ENCODE measurements around the gene TRH. TPM values are rescaled to one million over a fixed set of nuclear protein-coding genes. Genes with fewer than 3 reads are reported as not detected.

Gene TRH
- total and polyA plus RNA-seq, 7 donors = not detected

DNA sequence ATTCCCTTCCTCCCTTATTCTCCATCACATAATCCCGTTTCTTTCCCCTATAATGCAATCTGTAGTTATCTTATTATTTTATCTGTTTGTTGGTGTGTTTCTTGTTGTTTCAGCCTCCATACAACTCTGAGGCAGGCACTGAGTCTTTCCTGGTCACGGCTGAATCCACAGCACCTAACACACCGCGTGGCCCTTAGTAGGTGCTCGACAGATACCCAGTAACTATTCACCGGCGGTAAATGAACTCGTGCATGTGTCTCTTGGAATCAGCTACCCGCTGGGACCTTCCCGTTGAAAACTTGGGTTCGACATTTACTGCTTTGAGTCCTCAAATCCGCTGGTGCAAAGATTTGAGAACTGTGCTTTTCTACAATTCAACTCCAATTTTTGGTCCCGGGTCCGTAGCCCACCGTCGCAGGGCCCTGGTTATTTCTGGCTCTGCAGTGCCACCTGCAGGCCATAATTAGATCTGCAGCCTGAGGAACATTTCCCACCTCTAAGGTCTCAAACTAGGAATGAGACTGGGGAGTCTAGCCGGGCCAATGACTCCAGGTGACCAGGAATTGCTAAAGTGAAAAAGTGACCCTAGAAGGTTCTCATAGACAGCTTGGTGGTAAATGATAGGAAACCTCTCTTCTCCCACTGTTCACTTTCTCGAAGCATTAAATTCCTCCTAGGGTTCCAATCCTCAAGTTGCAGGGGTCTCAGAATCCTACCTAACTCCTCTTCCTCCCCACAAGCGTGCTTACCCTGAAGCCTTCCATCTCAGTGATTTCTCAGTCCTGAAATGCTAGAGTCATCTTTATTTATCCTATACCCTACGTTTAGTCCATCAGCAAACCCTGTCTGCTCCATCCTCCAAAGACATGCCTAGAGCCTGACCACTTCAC is 40.0 kb upstream of the TRH start:
- Histone ChIP-seq H3K27me3 (ENCODE audit: insufficient read depth in 3 of 3, low read length in 2 of 3) (peaks cover 0 to 3% (median 0%) of the 10 kb centered on the region in 3 donors), H3K4me3 (peak overlapping the region; percentile 51), H3K9me3 (peaks cover 10% of the 10 kb centered on the region), H3K36me3 (ENCODE audit: insufficient read depth in 1 of 2, low read depth in 1 of 2) (no peaks in the 10 kb centered on the region), H3K4me1 (peaks cover 11% of the 10 kb centered on the region), H3K27ac (no peak overlapping the region)
- WGBS, 3 donors = 26 to 33% (median 26%) methylated on average over 20 of the region's 20 CpGs
- ATAC-seq (peak; percentile 59 to 78 (median 66)), DNase-seq (no peak)
- TF ChIP-seq, protein P1, sequence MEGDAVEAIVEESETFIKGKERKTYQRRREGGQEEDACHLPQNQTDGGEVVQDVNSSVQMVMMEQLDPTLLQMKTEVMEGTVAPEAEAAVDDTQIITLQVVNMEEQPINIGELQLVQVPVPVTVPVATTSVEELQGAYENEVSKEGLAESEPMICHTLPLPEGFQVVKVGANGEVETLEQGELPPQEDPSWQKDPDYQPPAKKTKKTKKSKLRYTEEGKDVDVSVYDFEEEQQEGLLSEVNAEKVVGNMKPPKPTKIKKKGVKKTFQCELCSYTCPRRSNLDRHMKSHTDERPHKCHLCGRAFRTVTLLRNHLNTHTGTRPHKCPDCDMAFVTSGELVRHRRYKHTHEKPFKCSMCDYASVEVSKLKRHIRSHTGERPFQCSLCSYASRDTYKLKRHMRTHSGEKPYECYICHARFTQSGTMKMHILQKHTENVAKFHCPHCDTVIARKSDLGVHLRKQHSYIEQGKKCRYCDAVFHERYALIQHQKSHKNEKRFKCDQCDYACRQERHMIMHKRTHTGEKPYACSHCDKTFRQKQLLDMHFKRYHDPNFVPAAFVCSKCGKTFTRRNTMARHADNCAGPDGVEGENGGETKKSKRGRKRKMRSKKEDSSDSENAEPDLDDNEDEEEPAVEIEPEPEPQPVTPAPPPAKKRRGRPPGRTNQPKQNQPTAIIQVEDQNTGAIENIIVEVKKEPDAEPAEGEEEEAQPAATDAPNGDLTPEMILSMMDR (IDR thresholded peaks at IDR 0.05) = peak; percentile 95
- intact Hi-C loops (cut with DNase I) = loop anchor here (1.0 to 10.0 kb wide), 6 partner anchors 102 to 550 kb away; no protein-coding TSS in a partner anchor

DNA sequence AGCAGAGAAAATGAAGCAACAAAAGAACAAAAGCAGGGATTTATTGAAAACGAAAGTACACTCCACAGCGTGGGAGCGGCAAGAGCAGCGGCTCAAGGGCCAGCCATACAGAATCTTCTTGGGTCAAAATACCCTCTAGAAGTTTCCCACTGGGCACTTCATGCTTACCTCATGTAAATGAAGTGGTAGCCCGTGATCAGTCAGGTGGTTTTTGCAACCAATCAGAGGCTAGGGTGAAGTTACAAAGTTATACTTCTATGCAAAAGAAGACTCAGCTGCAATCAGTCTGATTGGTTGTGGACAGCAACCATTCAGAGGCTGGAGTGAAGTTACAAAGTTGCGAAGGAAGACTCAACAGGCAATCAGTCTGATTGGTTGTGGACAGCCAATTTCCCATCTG is 37.8 kb upstream of the TRH start:
- Histone ChIP-seq H3K27me3 (ENCODE audit: insufficient read depth in 3 of 3, low read length in 2 of 3) (no peaks in the 10 kb centered on the region), H3K4me3 (peak overlapping the region; percentile 62), H3K4me1 (peaks cover 11% of the 10 kb centered on the region), H3K9me3 (no peaks in the 10 kb centered on the region), H3K27ac (peak overlapping the region; percentile 9), H3K36me3 (ENCODE audit: insufficient read depth in 1 of 2, low read depth in 1 of 2) (no peaks in the 10 kb centered on the region)
- intact Hi-C loops (cut with DNase I) = loop anchor here in 1 of 2 donors (5.0 to 10.0 kb wide), 2 partner anchors 109 to 552 kb away; no protein-coding TSS in a partner anchor
- TF ChIP-seq, protein P1 (IDR thresholded peaks at IDR 0.05) = no peak
- 22 to 37% (median 22%) methylated on average over 6 of the region's 6 CpGs for WGBS, 3 donors
- DNase-seq (no peak), ATAC-seq (peak; percentile 68 to 82 (median 74))

DNA sequence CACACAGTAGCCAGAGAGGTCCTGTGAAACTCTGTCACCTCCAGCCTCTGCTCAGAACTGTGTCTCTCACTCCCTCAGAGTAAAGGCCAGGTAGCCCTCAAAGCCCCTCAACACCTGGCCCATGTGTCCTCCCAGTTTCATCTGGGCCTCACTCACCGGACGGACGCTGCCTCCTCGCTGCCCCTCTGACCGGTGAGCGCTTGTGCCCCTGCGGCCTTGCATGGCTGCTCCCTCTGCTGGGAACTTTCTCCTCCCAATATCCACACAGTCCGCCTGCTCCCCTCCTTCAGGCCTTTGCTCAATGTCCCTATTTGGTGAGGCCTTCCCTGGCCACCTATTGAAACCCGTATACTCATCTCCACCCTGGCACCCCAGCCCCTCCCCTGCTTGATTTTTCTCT is 36.8 kb upstream of the TRH start:
- TF ChIP-seq, protein P1 (IDR thresholded peaks at IDR 0.05) = no peak
- intact Hi-C loops (cut with DNase I) = loop anchor here in 1 of 2 donors (5.0 to 10.0 kb wide), 2 partner anchors 110 to 553 kb away; no protein-coding TSS in a partner anchor
- ATAC-seq (no peak), DNase-seq (no peak)
- peaks cover 11% of the 10 kb centered on the region for H3K4me1 ChIP-seq
- H3K27ac ChIP-seq = no peak overlapping the region
- WGBS, 3 donors = 86 to 90% (median 87%) methylated on average over 9 of the region's 9 CpGs
- no peaks in the 10 kb centered on the region for H3K27me3 ChIP-seq (ENCODE audit: insufficient read depth in 3 of 3, low read length in 2 of 3)
- no peaks in the 10 kb centered on the region for H3K9me3 ChIP-seq
- H3K36me3 ChIP-seq (ENCODE audit: insufficient read depth in 1 of 2, low read depth in 1 of 2) = no peaks in the 10 kb centered on the region
- no peak overlapping the region for H3K4me3 ChIP-seq

DNA sequence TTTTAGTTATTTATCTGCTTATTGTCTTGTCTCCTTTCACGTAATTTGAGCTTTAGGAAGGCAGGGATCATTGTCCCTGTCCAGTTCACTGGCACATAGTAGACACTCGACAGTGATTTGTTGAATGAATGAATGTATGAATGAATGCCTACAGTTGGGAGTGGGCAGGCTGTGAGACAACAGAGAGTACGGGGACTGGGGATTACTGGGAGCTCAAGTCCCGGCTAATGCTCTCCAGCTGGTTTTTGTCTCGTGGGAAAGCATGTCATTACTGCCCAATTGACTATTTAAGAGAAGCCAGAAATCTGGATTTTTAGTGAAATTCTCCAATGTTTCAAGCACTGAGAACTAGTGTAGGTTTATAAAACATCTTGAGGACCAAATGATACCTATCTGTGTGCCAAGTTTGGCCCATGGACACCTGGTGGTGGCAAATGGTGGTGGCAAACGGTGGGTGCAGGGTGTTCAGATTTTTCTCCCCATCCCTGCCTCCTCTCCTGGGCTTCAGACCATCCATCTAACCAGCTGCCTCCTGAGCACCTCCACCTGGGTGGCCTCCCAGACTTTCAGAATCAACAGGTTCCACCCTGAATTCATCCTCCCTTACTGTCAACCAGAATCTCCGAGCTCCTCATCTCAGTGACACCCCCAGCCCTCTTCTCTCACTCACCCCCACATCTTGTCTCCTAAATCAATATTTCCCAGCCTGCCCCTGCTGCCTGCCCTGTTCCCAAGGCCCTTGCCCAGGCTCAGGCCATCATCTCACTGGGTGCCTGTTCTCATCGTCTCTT is 36.2 kb upstream of the TRH start:
- Histone ChIP-seq H3K27ac (no peak overlapping the region), H3K27me3 (ENCODE audit: insufficient read depth in 3 of 3, low read length in 2 of 3) (no peaks in the 10 kb centered on the region), H3K4me3 (no peak overlapping the region), H3K9me3 (no peaks in the 10 kb centered on the region), H3K36me3 (ENCODE audit: insufficient read depth in 1 of 2, low read depth in 1 of 2) (no peaks in the 10 kb centered on the region), H3K4me1 (peaks cover 11% of the 10 kb centered on the region)
- WGBS, 3 donors = 73 to 80% (median 73%) methylated on average over 8 of the region's 8 CpGs
- intact Hi-C loops (cut with DNase I) = loop anchor here in 1 of 2 donors (5.0 to 10.0 kb wide), 2 partner anchors 111 to 554 kb away; no protein-coding TSS in a partner anchor
- DNase-seq (no peak), ATAC-seq (no peak)
- TF ChIP-seq, protein P1 (IDR thresholded peaks at IDR 0.05) = no peak

Measured in psoas muscle (tissue), 8 donors.